IMR-90 (cell line): ENCODE data around the gene CD2AP. TPM values are rescaled to one million over a fixed set of nuclear protein-coding genes. Genes with fewer than 3 reads are reported as not detected.

ENCODE experiments used
- ATAC-seq: fragments of 200-7000 bp; cut with Tn5 transposase; 2 replicates; pipeline ENCODE4 v1.9.1; 2020; ENCODE audit warnings: low read depth, mild to moderate bottlenecking, moderate library complexity
- BruUV-seq: library from RNA; stranded (reverse); fragments of 400-500 nt; replicated peaks from 2 replicates; lab custom pipeline; 2021; lab: Mats Ljungman, UMichigan
- CTCF ChIA-PET: fragments of 300-600 bp; formaldehyde crosslinking; extraction: SDS; loops from one replicate; lab custom pipeline; 2021; ENCODE audit warnings: antibody characterized with exemption; lab: Yijun Ruan, JAX
- POLR2A ChIA-PET: fragments of 300-600 bp; sonication (Branson Sonifier 250); formaldehyde crosslinking; loops from one replicate; lab custom pipeline; 2022; ENCODE audit warnings: antibody characterized with exemption; ENCODE audit not compliant: unreplicated experiment; lab: Charles Lee
- DNase-seq: peaks from one replicate; pipeline ENCODE4 v3.0.0; 2013
- H2AFZ ChIP-seq: replicated peaks from 2 replicates; pipeline ENCODE3; 2013; ENCODE audit warnings: low read length, mild to moderate bottlenecking; ENCODE audit not compliant: poor library complexity
- H2AK5ac ChIP-seq: 2 replicates; pipeline ENCODE4 v1.6.1; 2013; ENCODE audit warnings: low read depth, low read length, inconsistent platforms
- H2AK9ac ChIP-seq: replicated peaks from 2 replicates; pipeline ENCODE3; 2013; ENCODE audit warnings: mild to moderate bottlenecking, low read depth, low read length, moderate library complexity; ENCODE audit not compliant: poor library complexity
- H2BK120ac ChIP-seq: 2 replicates; pipeline ENCODE4 v1.6.1; 2013; ENCODE audit warnings: low read depth, low read length, inconsistent platforms
- H2BK15ac ChIP-seq: 3 replicates; pipeline ENCODE4 v1.6.1; 2013; ENCODE audit warnings: low read depth, low read length, inconsistent platforms
- H2BK20ac ChIP-seq: 2 replicates; pipeline ENCODE4 v1.6.1; 2013; ENCODE audit warnings: low read depth, mild to moderate bottlenecking, inconsistent platforms, low read length, moderate library complexity
- H2BK5ac ChIP-seq: 2 replicates; pipeline ENCODE4 v1.6.1; 2013; ENCODE audit warnings: mild to moderate bottlenecking, low read depth, low read length, inconsistent platforms; ENCODE audit not compliant: poor library complexity, severe bottlenecking
- H3K14ac ChIP-seq: replicated peaks from 2 replicates; pipeline ENCODE4 v1.6.1; 2013; ENCODE audit warnings: low read depth, low read length, inconsistent platforms
- H3K18ac ChIP-seq: 2 replicates; pipeline ENCODE4 v1.6.1; 2013; ENCODE audit warnings: low read depth, low read length, control low read depth
- H3K23ac ChIP-seq: 2 replicates; pipeline ENCODE4 v1.6.1; 2013; ENCODE audit warnings: low read depth, low read length, inconsistent platforms
- H3K27ac ChIP-seq: 2 replicates; pipeline ENCODE4 v1.5.1; 2013; ENCODE audit warnings: mild to moderate bottlenecking, control low read depth, low read length; ENCODE audit not compliant: insufficient read depth
- H3K27me3 ChIP-seq: 2 replicates; pipeline ENCODE4 v1.6.1; 2013; ENCODE audit warnings: low read length; ENCODE audit not compliant: control insufficient read depth, insufficient read depth
- H3K36me3 ChIP-seq: 2 replicates; pipeline ENCODE4 v1.6.1; 2013; ENCODE audit warnings: low read length, mixed read lengths; ENCODE audit not compliant: control insufficient read depth, insufficient read depth
- H3K4ac ChIP-seq: 2 replicates; pipeline ENCODE4 v1.6.1; 2013; ENCODE audit warnings: low read depth, low read length, inconsistent platforms
- H3K4me1 ChIP-seq: 2 replicates; pipeline ENCODE4 v1.6.1; 2013; ENCODE audit warnings: low read length, mixed read lengths; ENCODE audit not compliant: control insufficient read depth, insufficient read depth
- H3K4me2 ChIP-seq: 2 replicates; pipeline ENCODE4 v1.6.1; 2013; ENCODE audit warnings: low read depth, mild to moderate bottlenecking, control low read depth, low read length, moderate library complexity
- H3K4me3 ChIP-seq: 2 replicates; pipeline ENCODE4 v1.5.1; 2013; ENCODE audit warnings: low read depth, mild to moderate bottlenecking, control low read depth, low read length, moderate library complexity; ENCODE audit not compliant: insufficient read depth
- H3K56ac ChIP-seq: 2 replicates; pipeline ENCODE4 v1.6.1; 2013; ENCODE audit warnings: low read length, inconsistent platforms; ENCODE audit not compliant: insufficient read depth; ENCODE audit errors: extremely low read depth
- H3K79me1 ChIP-seq, 2 experiments: 2 replicates each; pipeline ENCODE4 v1.6.1; 2013; ENCODE audit warnings: low read length in 2 of 2, inconsistent platforms in 1 of 2, low read depth in 1 of 2
- H3K9ac ChIP-seq: 2 replicates; pipeline ENCODE4 v1.6.1; 2013; ENCODE audit warnings: low read depth, low read length, control low read depth
- H3K9me1 ChIP-seq: 2 replicates; pipeline ENCODE4 v1.6.1; 2013; ENCODE audit warnings: low read length, inconsistent platforms; ENCODE audit not compliant: insufficient read depth
- H3K9me3 ChIP-seq: 2 replicates; pipeline ENCODE4 v1.6.1; 2013; ENCODE audit warnings: low read length; ENCODE audit not compliant: control insufficient read depth, insufficient read depth
- H4K20me1 ChIP-seq: 2 replicates; pipeline ENCODE4 v1.6.1; 2013; ENCODE audit warnings: low read length, inconsistent platforms; ENCODE audit not compliant: insufficient read depth
- H4K5ac ChIP-seq: 2 replicates; pipeline ENCODE4 v1.6.1; 2013; ENCODE audit warnings: mild to moderate bottlenecking, low read depth, low read length, control low read depth
- H4K8ac ChIP-seq, 2 experiments: 2 replicates each; pipeline ENCODE4 v1.6.1; 2013; ENCODE audit warnings: low read depth in 2 of 2, low read length in 2 of 2, control low read depth in 1 of 2, inconsistent platforms in 1 of 2
- H4K91ac ChIP-seq: 2 replicates; pipeline ENCODE4 v1.6.1; 2013; ENCODE audit warnings: low read depth, low read length, inconsistent platforms; ENCODE audit not compliant: insufficient read depth
- BHLHE40 ChIP-seq: fragments of 150-350 bp; IDR thresholded peaks from 2 replicates; pipeline ENCODE4 v1.6.1; 2016; ENCODE audit warnings: mild to moderate bottlenecking, low read depth, low read length
- CEBPB ChIP-seq: IDR thresholded peaks from 2 replicates; pipeline ENCODE4 v1.6.1; 2012; ENCODE audit warnings: low read depth, low read length, improper control_type of control experiment
- CHD1 ChIP-seq: IDR thresholded peaks from 2 replicates; pipeline ENCODE4 v1.6.1; 2012; ENCODE audit warnings: low read depth, low read length, improper control_type of control experiment
- CTCF ChIP-seq: conservative IDR thresholded peaks from 2 replicates; pipeline ENCODE4 v1.5.1; 2012; ENCODE audit warnings: mild to moderate bottlenecking, low read depth, low read length, improper control_type of control experiment
- ELK1 ChIP-seq: fragments of 150-350 bp; IDR thresholded peaks from 2 replicates; pipeline ENCODE4 v1.6.1; 2016; ENCODE audit warnings: low read depth, mild to moderate bottlenecking, low read length, moderate library complexity, borderline replicate concordance
- FOS ChIP-seq: fragments of 150-350 bp; IDR thresholded peaks from 2 replicates; pipeline ENCODE4 v1.6.1; 2016; ENCODE audit warnings: low read depth, low read length
- MAFK ChIP-seq: IDR thresholded peaks from 2 replicates; pipeline ENCODE4 v1.6.1; 2012; ENCODE audit warnings: low read depth, low read length, improper control_type of control experiment
- MAZ ChIP-seq: IDR thresholded peaks from 2 replicates; pipeline ENCODE4 v1.6.1; 2012; ENCODE audit warnings: low read depth, mild to moderate bottlenecking, low read length, improper control_type of control experiment, moderate library complexity, borderline replicate concordance
- MXI1 ChIP-seq: IDR thresholded peaks from 2 replicates; pipeline ENCODE4 v1.6.1; 2012; ENCODE audit warnings: low read depth, mild to moderate bottlenecking, low read length, moderate library complexity, borderline replicate concordance
- NFE2L2 ChIP-seq: fragments of 150-350 bp; IDR thresholded peaks from 2 replicates; pipeline ENCODE4 v1.6.1; 2016; ENCODE audit warnings: low read depth, mild to moderate bottlenecking, low read length
- POLR2A ChIP-seq: IDR thresholded peaks from 2 replicates; pipeline ENCODE4 v1.6.1; 2012; ENCODE audit warnings: mild to moderate bottlenecking, low read depth, low read length
- RAD21 ChIP-seq: IDR thresholded peaks from 2 replicates; pipeline ENCODE4 v1.6.1; 2012; ENCODE audit warnings: low read length, improper control_type of control experiment
- RCOR1 ChIP-seq: IDR thresholded peaks from 2 replicates; pipeline ENCODE4 v1.6.1; 2012; ENCODE audit warnings: mild to moderate bottlenecking, low read length, improper control_type of control experiment; ENCODE audit not compliant: insufficient replicate concordance
- RFX5 ChIP-seq: IDR thresholded peaks from 2 replicates; pipeline ENCODE4 v1.8.0; 2012; ENCODE audit warnings: low read depth, mild to moderate bottlenecking, low read length, moderate library complexity
- SMC3 ChIP-seq: fragments of 150-350 bp; IDR thresholded peaks from 2 replicates; pipeline ENCODE4 v1.6.1; 2016; ENCODE audit warnings: low read depth, mild to moderate bottlenecking, antibody characterized with exemption, low read length, moderate library complexity
- USF2 ChIP-seq: fragments of 150-350 bp; IDR thresholded peaks from 2 replicates; pipeline ENCODE4 v1.6.1; 2017; ENCODE audit warnings: mild to moderate bottlenecking, antibody characterized with exemption, low read length, low read depth
- WGBS, 2 experiments: methylation state at CpG; one replicate each; pipeline versions ENCODE4 v1.1.5 to v1.1.7; 2013; ENCODE audit warnings: missing lambda C conversion rate in 2 of 2; ENCODE audit not compliant: insufficient read length in 1 of 2; ENCODE audit errors: extremely low coverage in 2 of 2; 5-methylcytosine and 5-hydroxymethylcytosine counted together
- dilution Hi-C: fragments of 300-500 bp; cut with HindIII; formaldehyde crosslinking; loops from one replicate; pipeline ENCODE4 v1.14.3; 2018; ENCODE audit warnings: low sequenced_read_pairs; ENCODE audit not compliant: unreplicated experiment
- in situ Hi-C: fragments of 300-500 bp; cut with MboI; formaldehyde crosslinking; loops from 3 replicates; pipeline ENCODE4 v1.14.3; 2019; ENCODE audit warnings: low sequenced_read_pairs, inconsistent platforms, mixed read lengths
- intact Hi-C: fragments of 100-400 bp; cut with micrococcal nuclease; formaldehyde crosslinking; loops from 2 replicates; pipeline ENCODE4 v1.10.0; 2022
- polyA plus RNA-seq, 3 experiments: library from polyadenylated mRNA; depleted of rRNA; stranded (reverse); fragments of >200 nt; gene quantifications; 2 replicates each; pipeline ENCODE4 v1.2.3, GENCODE V29; 2012; ENCODE audit warnings: low replicate concordance in 1 of 3
- total RNA-seq: library from RNA; depleted of rRNA; stranded (reverse); fragments of >200 nt; gene quantifications from 2 replicates; pipeline ENCODE4 v1.2.3, GENCODE V29; 2012

The CD2AP gene
- total and polyA plus RNA-seq, 2 of the 4 experiments (the other 2 are of a cell fraction), result 5.3 to 7.5 TPM

GRCh38 chr6:47485083-47485482, 7.5 kb downstream of the CD2AP start:
- CTCF ChIA-PET, result interaction anchor here (0.6 to 0.7 kb wide), 2 partner anchors 58 to 1772 kb away, joined by 3 read pairs; no protein-coding TSS in a partner anchor

More at GRCh38 chr6:47485083-47485482, 7.5 kb downstream of the CD2AP start:
- Histone ChIP-seq H3K4me2 (peak overlapping the region; percentile 23; the same call in 1 of the 2 replicates), H4K8ac (peak overlapping the region in 1 of 2 experiments; percentile 26; a peak in 1 of 4 replicates), H2AK9ac (no peak overlapping the region), H3K36me3 (no peaks in the 10 kb centered on the region), H3K9me1 (peaks cover 6% of the 10 kb centered on the region; the same call in 1 of the 2 replicates), H2BK20ac (no peak overlapping the region), H3K23ac (peak overlapping the region; percentile 60; the same call in 1 of the 2 replicates), H4K5ac (no peak overlapping the region), H3K4ac (no peak overlapping the region), H3K18ac (0 out of 2 replicates have a peak overlapping the region, but pooled peaks have one; percentile 35), H3K9ac (no peak overlapping the region), H4K20me1 (peaks cover 37% of the 10 kb centered on the region; the same call in 1 of the 2 replicates), H3K27ac (no peak overlapping the region), H2AK5ac (peak overlapping the region; percentile 48; the same call in 1 of the 2 replicates), H3K27me3 (no peaks in the 10 kb centered on the region), H2AFZ (no peak overlapping the region), H4K91ac (no peak overlapping the region), H3K79me1 (peaks cover 6 to 57% of the 10 kb centered on the region in 2 experiments; a peak in 3 of 4 replicates), H3K14ac (no peak overlapping the region; the same call in 1 of the 2 replicates), H2BK15ac (no peak overlapping the region), H2BK120ac (no peak overlapping the region; the same call in 1 of the 2 replicates), H3K56ac (no peak overlapping the region), H3K4me3 (no peak overlapping the region), H3K4me1 (peaks cover 4% of the 10 kb centered on the region), H3K9me3 (no peaks in the 10 kb centered on the region), H2BK5ac (peak overlapping the region; percentile 86)
- no TSS peak for BruUV-seq
- no peak for DNase-seq
- intact Hi-C loops, result no loop called here
- ATAC-seq, result no peak
- dilution Hi-C loops, result no loop called here
- POLR2A ChIA-PET, result no interaction called here
- in situ Hi-C loops, result no loop called here
- TF ChIP-seq NFE2L2, result no peak
- TF ChIP-seq RCOR1, result no peak
- TF ChIP-seq CHD1, result no peak
- TF ChIP-seq ELK1, result no peak
- TF ChIP-seq MAZ, result no peak
- no peak for TF ChIP-seq FOS
- TF ChIP-seq POLR2A, result no peak
- no peak for TF ChIP-seq MAFK
- no peak for TF ChIP-seq RFX5
- TF ChIP-seq CTCF, result no peak
- no peak for TF ChIP-seq MXI1
- TF ChIP-seq RAD21, result no peak
- no peak for TF ChIP-seq BHLHE40
- no peak for TF ChIP-seq USF2
- TF ChIP-seq CEBPB, result no peak
- TF ChIP-seq SMC3, result no peak
- 40% methylated on average over 1 of the region's 2 CpGs; no CpG with 5 or more reads in 1 of the 2 experiments for WGBS, 2 experiments
